WTC11 (cell line): ENCODE measurements around the gene LINS1. TPM values are rescaled to one million over a fixed set of nuclear protein-coding genes. Genes with fewer than 3 reads are reported as not detected.

ENCODE experiments used
- ATAC-seq: fragments of 200-7000 bp; cut with Tn5 transposase; 2 replicates; pipeline ENCODE4 v1.10.0; 2021; ENCODE audit warnings: mild to moderate bottlenecking, moderate library complexity
- CTCF ChIA-PET: fragments of 300-600 bp; sonication (Branson Sonifier 250); formaldehyde crosslinking; loops from one replicate; lab custom pipeline; 2021; ENCODE audit warnings: antibody characterized with exemption; lab: Charles Lee
- POLR2A ChIA-PET: fragments of 350-600 bp; sonication (Branson Sonifier 250); formaldehyde crosslinking; loops from one replicate; lab custom pipeline; 2021; ENCODE audit warnings: antibody characterized with exemption; lab: Charles Lee
- DNase-seq: peaks from one replicate; pipeline ENCODE4 v3.0.0; 2021; ENCODE audit warnings: low spot score
- H3K27ac Mint-ChIP-seq: 2 replicates; pipeline ENCODE4 v1.8.0; 2021; ENCODE audit warnings: mixed read lengths
- H3K27me3 Mint-ChIP-seq: 2 replicates; pipeline ENCODE4 v1.8.0; 2021; ENCODE audit warnings: low read depth, mild to moderate bottlenecking, moderate library complexity, mixed read lengths
- H3K36me3 Mint-ChIP-seq: 2 replicates; pipeline ENCODE4 v1.8.0; 2021; ENCODE audit warnings: mixed read lengths
- H3K4me1 Mint-ChIP-seq: 2 replicates; pipeline ENCODE4 v1.8.0; 2022; ENCODE audit warnings: mixed read lengths
- H3K4me3 Mint-ChIP-seq: 2 replicates; pipeline ENCODE4 v1.8.0; 2021; ENCODE audit warnings: mild to moderate bottlenecking, moderate library complexity, mixed read lengths
- H3K9me3 Mint-ChIP-seq: 2 replicates; pipeline ENCODE4 v1.8.0; 2021; ENCODE audit warnings: mixed read lengths
- ATF1 ChIP-seq: sonication (generic); formaldehyde crosslinking; IDR thresholded peaks from 2 replicates; pipeline ENCODE4 v1.8.1; 2023; ENCODE audit warnings: mild to moderate bottlenecking, moderate library complexity, missing genetic modification reagents
- ELF4 ChIP-seq: sonication (generic); formaldehyde crosslinking; IDR thresholded peaks from 2 replicates; pipeline ENCODE4 v1.8.1; 2022; ENCODE audit warnings: low read depth, mild to moderate bottlenecking, moderate library complexity, missing genetic modification reagents
- ESRRA ChIP-seq: sonication (generic); formaldehyde crosslinking; IDR thresholded peaks from 2 replicates; pipeline ENCODE4 v1.8.1; 2022; ENCODE audit warnings: mild to moderate bottlenecking, missing genetic modification reagents, borderline replicate concordance
- FOXK1 ChIP-seq: sonication (generic); formaldehyde crosslinking; IDR thresholded peaks from 2 replicates; pipeline ENCODE4 v1.8.0; 2022; ENCODE audit warnings: mild to moderate bottlenecking, moderate library complexity, missing genetic modification reagents
- GABPB1 ChIP-seq: sonication (generic); formaldehyde crosslinking; IDR thresholded peaks from 2 replicates; pipeline ENCODE4 v1.8.1; 2023; ENCODE audit warnings: mild to moderate bottlenecking, missing genetic modification reagents
- GRHL2 ChIP-seq: fragments of 250-450 bp; sonication (Bioruptor Pico); IDR thresholded peaks from 2 replicates; pipeline ENCODE4 v1.8.0; 2022; ENCODE audit warnings: mild to moderate bottlenecking, moderate library complexity; ENCODE audit not compliant: insufficient replicate concordance, severe bottlenecking
- GTF2I ChIP-seq: fragments of 250-450 bp; sonication (Bioruptor Pico); conservative IDR thresholded peaks from 2 replicates; pipeline ENCODE4 v1.4.0; 2021; ENCODE audit warnings: mild to moderate bottlenecking
- MYBL2 ChIP-seq: sonication (generic); formaldehyde crosslinking; IDR thresholded peaks from 2 replicates; pipeline ENCODE4 v1.8.1; 2023; ENCODE audit warnings: mild to moderate bottlenecking, moderate library complexity, missing genetic modification reagents
- NFATC4 ChIP-seq: fragments of 250-450 bp; sonication (Bioruptor Pico); IDR thresholded peaks from 2 replicates; pipeline ENCODE4 v1.9.0; 2021; ENCODE audit warnings: mild to moderate bottlenecking
- NR1H2 ChIP-seq: sonication (generic); formaldehyde crosslinking; IDR thresholded peaks from 2 replicates; pipeline ENCODE4 v1.9.0; 2021; ENCODE audit warnings: mild to moderate bottlenecking, moderate library complexity, missing genetic modification reagents
- SP1 ChIP-seq: sonication (generic); formaldehyde crosslinking; conservative IDR thresholded peaks from 2 replicates; pipeline ENCODE4 v1.8.1; 2022; ENCODE audit warnings: missing genetic modification reagents
- TEAD4 ChIP-seq: sonication (generic); formaldehyde crosslinking; IDR thresholded peaks from 2 replicates; pipeline ENCODE4 v1.8.0; 2022; ENCODE audit warnings: mild to moderate bottlenecking, missing genetic modification reagents
- ZNF138 ChIP-seq: sonication (generic); formaldehyde crosslinking; conservative IDR thresholded peaks from 2 replicates; pipeline ENCODE4 v1.8.1; 2022; ENCODE audit warnings: mild to moderate bottlenecking, moderate library complexity, missing genetic modification reagents
- ZNF232 ChIP-seq: sonication (generic); formaldehyde crosslinking; IDR thresholded peaks from 2 replicates; pipeline ENCODE4 v1.8.0; 2022; ENCODE audit warnings: mild to moderate bottlenecking, missing genetic modification reagents
- ZNF263 ChIP-seq: sonication (generic); formaldehyde crosslinking; IDR thresholded peaks from 2 replicates; pipeline ENCODE4 v1.8.1; 2022; ENCODE audit warnings: low read depth, mild to moderate bottlenecking, moderate library complexity, missing genetic modification reagents
- total RNA-seq: library from RNA; stranded (reverse); gene quantifications from 3 replicates; pipeline ENCODE4 v1.2.3, GENCODE V29; 2021
- TF ChIP-seq, protein P1 (sequence below): sonication (generic); formaldehyde crosslinking; IDR thresholded peaks from 2 replicates; pipeline ENCODE4 v1.8.1; 2023; ENCODE audit warnings: mild to moderate bottlenecking, missing genetic modification reagents
- TF ChIP-seq, protein P2 (sequence below): sonication (generic); formaldehyde crosslinking; IDR thresholded peaks from 2 replicates; pipeline ENCODE4 v1.8.1; 2022; ENCODE audit warnings: low read depth, mild to moderate bottlenecking, moderate library complexity, missing genetic modification reagents, borderline replicate concordance
- TF ChIP-seq, protein P3 (sequence below): fragments of 200-600 bp; IDR thresholded peaks from 2 replicates; pipeline ENCODE4 v1.8.0; 2022; ENCODE audit warnings: antibody characterized with exemption
- TF ChIP-seq, protein P4 (sequence below): sonication (generic); formaldehyde crosslinking; IDR thresholded peaks from 2 replicates; pipeline ENCODE4 v1.8.0; 2022; ENCODE audit warnings: missing genetic modification reagents
- TF ChIP-seq, protein P5 (sequence below): sonication (generic); formaldehyde crosslinking; IDR thresholded peaks from 2 replicates; pipeline ENCODE4 v1.8.0; 2022; ENCODE audit warnings: mild to moderate bottlenecking, missing genetic modification reagents
- TF ChIP-seq, protein P6 (sequence below): sonication (generic); formaldehyde crosslinking; IDR thresholded peaks from 2 replicates; pipeline ENCODE4 v1.8.1; 2022; ENCODE audit warnings: missing genetic modification reagents, borderline replicate concordance

The LINS1 gene
- total RNA-seq, 1 experiment from 2014 or later: 10.4 TPM

DNA sequence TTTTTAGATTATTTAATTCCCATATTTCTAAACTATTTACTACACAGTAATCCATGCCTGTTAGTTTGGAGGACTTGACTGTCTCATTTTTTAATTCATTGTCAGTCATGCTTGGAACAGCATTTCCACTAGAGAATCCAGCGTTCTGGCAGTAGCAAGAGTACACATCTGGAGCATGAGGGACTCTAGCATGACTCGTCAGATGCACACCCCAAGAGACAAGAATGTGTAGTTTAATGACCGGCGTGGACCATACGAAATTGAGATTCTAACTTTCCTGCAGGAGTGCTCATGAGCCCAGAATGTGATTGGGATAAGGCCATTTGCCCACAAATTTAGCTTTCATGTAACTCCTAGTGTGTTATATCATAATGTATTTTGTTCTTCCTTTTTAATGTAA lies 49.3 kb upstream of the LINS1 start (continued):
- TF ChIP-seq, protein P1, sequence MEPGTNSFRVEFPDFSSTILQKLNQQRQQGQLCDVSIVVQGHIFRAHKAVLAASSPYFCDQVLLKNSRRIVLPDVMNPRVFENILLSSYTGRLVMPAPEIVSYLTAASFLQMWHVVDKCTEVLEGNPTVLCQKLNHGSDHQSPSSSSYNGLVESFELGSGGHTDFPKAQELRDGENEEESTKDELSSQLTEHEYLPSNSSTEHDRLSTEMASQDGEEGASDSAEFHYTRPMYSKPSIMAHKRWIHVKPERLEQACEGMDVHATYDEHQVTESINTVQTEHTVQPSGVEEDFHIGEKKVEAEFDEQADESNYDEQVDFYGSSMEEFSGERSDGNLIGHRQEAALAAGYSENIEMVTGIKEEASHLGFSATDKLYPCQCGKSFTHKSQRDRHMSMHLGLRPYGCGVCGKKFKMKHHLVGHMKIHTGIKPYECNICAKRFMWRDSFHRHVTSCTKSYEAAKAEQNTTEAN: no peak
- no peak for TF ChIP-seq GRHL2 (CRISPR knock-in tag)
- no peak for TF ChIP-seq FOXK1 (CRISPR knock-in tag)
- TF ChIP-seq ATF1: no peak
- no peak for TF ChIP-seq GTF2I (CRISPR knock-in tag)
- TF ChIP-seq, protein P2, sequence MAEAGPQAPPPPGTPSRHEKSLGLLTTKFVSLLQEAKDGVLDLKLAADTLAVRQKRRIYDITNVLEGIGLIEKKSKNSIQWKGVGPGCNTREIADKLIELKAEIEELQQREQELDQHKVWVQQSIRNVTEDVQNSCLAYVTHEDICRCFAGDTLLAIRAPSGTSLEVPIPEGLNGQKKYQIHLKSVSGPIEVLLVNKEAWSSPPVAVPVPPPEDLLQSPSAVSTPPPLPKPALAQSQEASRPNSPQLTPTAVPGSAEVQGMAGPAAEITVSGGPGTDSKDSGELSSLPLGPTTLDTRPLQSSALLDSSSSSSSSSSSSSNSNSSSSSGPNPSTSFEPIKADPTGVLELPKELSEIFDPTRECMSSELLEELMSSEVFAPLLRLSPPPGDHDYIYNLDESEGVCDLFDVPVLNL (CRISPR knock-in tag): no peak
- TF ChIP-seq GABPB1 (CRISPR knock-in tag): no peak
- TF ChIP-seq MYBL2 (CRISPR knock-in tag): no peak

DNA sequence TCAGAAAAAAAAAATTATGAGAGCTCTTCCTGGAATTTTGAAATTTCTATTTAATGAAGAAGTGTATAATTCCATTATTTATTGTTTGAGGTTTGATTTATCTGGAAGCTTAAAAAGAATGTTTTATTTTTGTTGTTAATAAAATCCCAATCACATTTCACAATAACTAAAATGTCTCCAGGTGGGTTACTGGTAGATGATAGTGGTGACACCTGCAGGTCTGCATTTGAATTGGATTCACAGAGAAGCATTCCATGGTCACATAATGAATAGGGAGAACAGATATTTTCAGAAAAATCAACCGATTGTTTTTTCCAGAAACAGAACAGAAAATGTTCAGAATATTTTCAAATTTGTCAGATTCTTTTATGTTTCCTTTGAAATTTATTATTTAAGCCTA lies 48.7 kb upstream of the LINS1 start:
- Mint-ChIP-seq H3K36me3 (no peaks in the 10 kb centered on the region), H3K27me3 (no peaks in the 10 kb centered on the region), H3K9me3 (no peaks in the 10 kb centered on the region), H3K27ac (no peak overlapping the region), H3K4me3 (no peak overlapping the region), H3K4me1 (peaks cover 7% of the 10 kb centered on the region)
- DNase-seq: no peak
- TF ChIP-seq, protein P3, sequence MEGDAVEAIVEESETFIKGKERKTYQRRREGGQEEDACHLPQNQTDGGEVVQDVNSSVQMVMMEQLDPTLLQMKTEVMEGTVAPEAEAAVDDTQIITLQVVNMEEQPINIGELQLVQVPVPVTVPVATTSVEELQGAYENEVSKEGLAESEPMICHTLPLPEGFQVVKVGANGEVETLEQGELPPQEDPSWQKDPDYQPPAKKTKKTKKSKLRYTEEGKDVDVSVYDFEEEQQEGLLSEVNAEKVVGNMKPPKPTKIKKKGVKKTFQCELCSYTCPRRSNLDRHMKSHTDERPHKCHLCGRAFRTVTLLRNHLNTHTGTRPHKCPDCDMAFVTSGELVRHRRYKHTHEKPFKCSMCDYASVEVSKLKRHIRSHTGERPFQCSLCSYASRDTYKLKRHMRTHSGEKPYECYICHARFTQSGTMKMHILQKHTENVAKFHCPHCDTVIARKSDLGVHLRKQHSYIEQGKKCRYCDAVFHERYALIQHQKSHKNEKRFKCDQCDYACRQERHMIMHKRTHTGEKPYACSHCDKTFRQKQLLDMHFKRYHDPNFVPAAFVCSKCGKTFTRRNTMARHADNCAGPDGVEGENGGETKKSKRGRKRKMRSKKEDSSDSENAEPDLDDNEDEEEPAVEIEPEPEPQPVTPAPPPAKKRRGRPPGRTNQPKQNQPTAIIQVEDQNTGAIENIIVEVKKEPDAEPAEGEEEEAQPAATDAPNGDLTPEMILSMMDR: no peak
- TF ChIP-seq NFATC4: no peak
- POLR2A ChIA-PET: no interaction called here
- ATAC-seq: peak; percentile 32; the same call in 1 of the 2 replicates
- CTCF ChIA-PET: interaction anchor here (1.4 to 1.5 kb wide), 3 partner anchors 12 to 358 kb away, joined by 3 to 4 read pairs (median 4); no protein-coding TSS in a partner anchor

DNA sequence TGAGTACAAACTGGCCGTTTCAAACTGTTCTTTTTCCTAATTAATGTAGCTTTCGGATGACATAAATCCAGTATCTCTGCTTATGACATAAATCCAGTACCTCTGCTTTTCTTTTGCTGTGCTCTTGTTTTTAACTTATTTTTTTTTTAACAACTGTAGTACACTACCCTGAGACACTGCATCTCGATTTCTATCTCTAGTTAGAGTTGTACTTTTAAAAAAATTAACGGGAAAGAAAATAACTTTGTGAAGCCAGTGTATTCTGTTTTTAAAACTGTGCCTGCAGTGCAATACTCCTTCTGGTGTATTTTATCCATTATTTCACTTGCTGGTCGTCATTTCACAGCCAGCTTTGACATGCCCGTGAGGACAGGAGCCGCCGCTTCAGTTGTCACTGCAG lies 47.0 kb upstream of the LINS1 start:
- H3K9me3 Mint-ChIP-seq: no peaks in the 10 kb centered on the region
- TF ChIP-seq ZNF263: no peak
- POLR2A ChIA-PET: no interaction called here

DNA sequence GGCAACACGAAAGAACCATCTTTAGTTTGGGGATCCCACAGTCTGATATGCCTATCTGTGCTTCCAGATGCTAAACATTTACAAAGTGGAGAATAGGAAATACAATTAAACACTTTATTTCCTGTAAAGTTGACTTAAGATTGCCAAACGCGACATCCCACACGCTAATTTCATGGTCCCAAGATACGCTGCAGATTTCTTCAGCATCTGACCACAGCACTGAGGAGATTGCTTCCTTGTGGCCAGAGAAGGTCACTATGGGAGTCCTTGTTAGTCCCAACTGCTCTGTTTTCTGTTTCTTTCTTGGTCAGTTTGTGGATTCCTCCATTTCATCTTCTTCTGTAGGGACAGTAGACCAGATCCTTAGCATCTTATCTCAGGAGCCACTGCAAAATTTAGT lies 43.7 kb upstream of the LINS1 start:
- ATAC-seq (no peak), DNase-seq (no peak)
- CTCF ChIA-PET: interaction anchor here (1.2 kb wide), 1 partner anchor 13 kb away, joined by 6 read pairs; no protein-coding TSS in a partner anchor
- TF ChIP-seq ELF4 (CRISPR knock-in tag) (no peak), ZNF138 (CRISPR knock-in tag) (no peak), NR1H2 (CRISPR knock-in tag) (no peak), NFATC4 (no peak), TEAD4 (CRISPR knock-in tag) (no peak), SP1 (CRISPR knock-in tag) (no peak), ESRRA (CRISPR knock-in tag) (no peak), ZNF232 (no peak)
- TF ChIP-seq, protein P4, sequence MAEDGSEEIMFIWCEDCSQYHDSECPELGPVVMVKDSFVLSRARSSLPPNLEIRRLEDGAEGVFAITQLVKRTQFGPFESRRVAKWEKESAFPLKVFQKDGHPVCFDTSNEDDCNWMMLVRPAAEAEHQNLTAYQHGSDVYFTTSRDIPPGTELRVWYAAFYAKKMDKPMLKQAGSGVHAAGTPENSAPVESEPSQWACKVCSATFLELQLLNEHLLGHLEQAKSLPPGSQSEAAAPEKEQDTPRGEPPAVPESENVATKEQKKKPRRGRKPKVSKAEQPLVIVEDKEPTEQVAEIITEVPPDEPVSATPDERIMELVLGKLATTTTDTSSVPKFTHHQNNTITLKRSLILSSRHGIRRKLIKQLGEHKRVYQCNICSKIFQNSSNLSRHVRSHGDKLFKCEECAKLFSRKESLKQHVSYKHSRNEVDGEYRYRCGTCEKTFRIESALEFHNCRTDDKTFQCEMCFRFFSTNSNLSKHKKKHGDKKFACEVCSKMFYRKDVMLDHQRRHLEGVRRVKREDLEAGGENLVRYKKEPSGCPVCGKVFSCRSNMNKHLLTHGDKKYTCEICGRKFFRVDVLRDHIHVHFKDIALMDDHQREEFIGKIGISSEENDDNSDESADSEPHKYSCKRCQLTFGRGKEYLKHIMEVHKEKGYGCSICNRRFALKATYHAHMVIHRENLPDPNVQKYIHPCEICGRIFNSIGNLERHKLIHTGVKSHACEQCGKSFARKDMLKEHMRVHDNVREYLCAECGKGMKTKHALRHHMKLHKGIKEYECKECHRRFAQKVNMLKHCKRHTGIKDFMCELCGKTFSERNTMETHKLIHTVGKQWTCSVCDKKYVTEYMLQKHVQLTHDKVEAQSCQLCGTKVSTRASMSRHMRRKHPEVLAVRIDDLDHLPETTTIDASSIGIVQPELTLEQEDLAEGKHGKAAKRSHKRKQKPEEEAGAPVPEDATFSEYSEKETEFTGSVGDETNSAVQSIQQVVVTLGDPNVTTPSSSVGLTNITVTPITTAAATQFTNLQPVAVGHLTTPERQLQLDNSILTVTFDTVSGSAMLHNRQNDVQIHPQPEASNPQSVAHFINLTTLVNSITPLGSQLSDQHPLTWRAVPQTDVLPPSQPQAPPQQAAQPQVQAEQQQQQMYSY (CRISPR knock-in tag): no peak
- TF ChIP-seq, protein P5, sequence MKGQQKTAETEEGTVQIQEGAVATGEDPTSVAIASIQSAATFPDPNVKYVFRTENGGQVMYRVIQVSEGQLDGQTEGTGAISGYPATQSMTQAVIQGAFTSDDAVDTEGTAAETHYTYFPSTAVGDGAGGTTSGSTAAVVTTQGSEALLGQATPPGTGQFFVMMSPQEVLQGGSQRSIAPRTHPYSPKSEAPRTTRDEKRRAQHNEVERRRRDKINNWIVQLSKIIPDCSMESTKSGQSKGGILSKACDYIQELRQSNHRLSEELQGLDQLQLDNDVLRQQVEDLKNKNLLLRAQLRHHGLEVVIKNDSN (CRISPR knock-in tag): no peak
- TF ChIP-seq, protein P6, sequence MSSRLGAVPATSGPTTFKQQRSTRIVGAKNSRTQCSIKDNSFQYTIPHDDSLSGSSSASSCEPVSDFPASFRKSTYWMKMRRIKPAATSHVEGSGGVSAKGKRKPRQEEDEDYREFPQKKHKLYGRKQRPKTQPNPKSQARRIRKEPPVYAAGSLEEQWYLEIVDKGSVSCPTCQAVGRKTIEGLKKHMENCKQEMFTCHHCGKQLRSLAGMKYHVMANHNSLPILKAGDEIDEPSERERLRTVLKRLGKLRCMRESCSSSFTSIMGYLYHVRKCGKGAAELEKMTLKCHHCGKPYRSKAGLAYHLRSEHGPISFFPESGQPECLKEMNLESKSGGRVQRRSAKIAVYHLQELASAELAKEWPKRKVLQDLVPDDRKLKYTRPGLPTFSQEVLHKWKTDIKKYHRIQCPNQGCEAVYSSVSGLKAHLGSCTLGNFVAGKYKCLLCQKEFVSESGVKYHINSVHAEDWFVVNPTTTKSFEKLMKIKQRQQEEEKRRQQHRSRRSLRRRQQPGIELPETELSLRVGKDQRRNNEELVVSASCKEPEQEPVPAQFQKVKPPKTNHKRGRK (CRISPR knock-in tag): no peak

More for the DNA sequence above, 47.0 kb upstream of the LINS1 start:
- peaks cover 7% of the 10 kb centered on the region for H3K4me1 Mint-ChIP-seq
- CTCF ChIA-PET: interaction anchor here (1.7 kb wide), 1 partner anchor 16 kb away, joined by 3 read pairs; no protein-coding TSS in a partner anchor
- H3K27ac Mint-ChIP-seq: no peak overlapping the region
- H3K4me3 Mint-ChIP-seq: no peak overlapping the region
- DNase-seq: no peak
- ATAC-seq: no peak
- H3K27me3 Mint-ChIP-seq: no peaks in the 10 kb centered on the region
- no peaks in the 10 kb centered on the region for H3K36me3 Mint-ChIP-seq

More for the DNA sequence above, 43.7 kb upstream of the LINS1 start:
- Mint-ChIP-seq H3K27ac (no peak overlapping the region), H3K4me1 (peaks cover 6% of the 10 kb centered on the region), H3K27me3 (no peaks in the 10 kb centered on the region), H3K4me3 (no peak overlapping the region), H3K9me3 (no peaks in the 10 kb centered on the region), H3K36me3 (no peaks in the 10 kb centered on the region)
- POLR2A ChIA-PET: no interaction called here
